Endothelial cell of umbilical vein (primary cell): ENCODE data around the gene TSSC4.

ENCODE experiments used
- FOS ChIP-seq: IDR thresholded peaks from 2 replicates; pipeline ENCODE4 v1.6.1; 2011; ENCODE audit warnings: mild to moderate bottlenecking, low read length, moderate library complexity, borderline replicate concordance; ENCODE audit not compliant: insufficient read depth
- MYC ChIP-seq: IDR thresholded peaks from one replicate; pipeline ENCODE4 v1.6.1; 2011; ENCODE audit warnings: mild to moderate bottlenecking, low read depth, low read length
- TF ChIP-seq, protein P1 (sequence below), 2 donors: IDR thresholded peaks; 1 replicate in 1 of 2; 2 replicates in 1 of 2; pipeline ENCODE4 v1.5.1; 2011; ENCODE audit warnings: low read length in 2 of 2, mild to moderate bottlenecking in 2 of 2, moderate library complexity in 2 of 2, control low read depth in 1 of 2, inconsistent platforms in 1 of 2, low read depth in 1 of 2; ENCODE audit not compliant: insufficient read depth in 1 of 2; ENCODE audit errors: extremely low read depth in 1 of 2

DNA sequence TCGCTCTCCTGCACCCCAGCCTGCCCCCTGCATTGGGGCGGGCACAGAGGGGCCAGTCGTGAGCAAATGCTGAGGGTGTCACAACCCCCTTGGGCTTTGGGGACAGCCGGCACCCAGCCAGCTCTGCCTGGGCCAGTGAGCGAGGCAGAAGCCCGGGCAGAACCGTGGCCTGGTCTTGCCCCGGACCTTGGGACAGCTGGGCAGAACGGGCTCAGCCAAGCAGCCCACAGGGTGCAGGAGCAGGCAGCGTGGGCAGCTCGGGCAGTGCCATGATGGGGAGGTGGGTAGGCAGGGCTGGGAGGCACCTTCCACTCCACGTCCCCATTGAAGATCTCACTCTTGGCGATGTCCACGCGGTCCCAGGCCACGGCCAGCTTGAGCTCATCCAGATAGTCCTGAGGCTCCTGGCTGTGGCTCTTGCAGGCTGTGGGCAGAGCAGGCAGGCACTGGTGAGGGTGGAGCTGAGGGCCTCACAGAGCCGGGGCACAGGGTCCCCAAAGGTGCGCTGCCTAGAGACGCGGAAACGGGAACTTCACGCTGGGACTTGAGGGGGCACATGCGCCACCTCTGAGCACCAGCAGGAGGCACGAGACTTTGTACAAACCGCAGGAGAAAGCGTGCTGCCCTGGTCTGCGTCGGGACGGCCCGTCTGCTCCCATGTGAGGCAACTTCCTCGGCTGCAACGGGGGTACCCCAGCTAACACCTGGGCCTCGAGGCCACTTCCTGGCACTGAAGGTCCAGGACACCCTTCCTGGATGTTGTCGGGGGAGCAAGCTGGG lies 15.2 kb downstream of the TSSC4 start:
- no peak for TF ChIP-seq MYC
- TF ChIP-seq FOS, result no peak
- TF ChIP-seq, protein P1, sequence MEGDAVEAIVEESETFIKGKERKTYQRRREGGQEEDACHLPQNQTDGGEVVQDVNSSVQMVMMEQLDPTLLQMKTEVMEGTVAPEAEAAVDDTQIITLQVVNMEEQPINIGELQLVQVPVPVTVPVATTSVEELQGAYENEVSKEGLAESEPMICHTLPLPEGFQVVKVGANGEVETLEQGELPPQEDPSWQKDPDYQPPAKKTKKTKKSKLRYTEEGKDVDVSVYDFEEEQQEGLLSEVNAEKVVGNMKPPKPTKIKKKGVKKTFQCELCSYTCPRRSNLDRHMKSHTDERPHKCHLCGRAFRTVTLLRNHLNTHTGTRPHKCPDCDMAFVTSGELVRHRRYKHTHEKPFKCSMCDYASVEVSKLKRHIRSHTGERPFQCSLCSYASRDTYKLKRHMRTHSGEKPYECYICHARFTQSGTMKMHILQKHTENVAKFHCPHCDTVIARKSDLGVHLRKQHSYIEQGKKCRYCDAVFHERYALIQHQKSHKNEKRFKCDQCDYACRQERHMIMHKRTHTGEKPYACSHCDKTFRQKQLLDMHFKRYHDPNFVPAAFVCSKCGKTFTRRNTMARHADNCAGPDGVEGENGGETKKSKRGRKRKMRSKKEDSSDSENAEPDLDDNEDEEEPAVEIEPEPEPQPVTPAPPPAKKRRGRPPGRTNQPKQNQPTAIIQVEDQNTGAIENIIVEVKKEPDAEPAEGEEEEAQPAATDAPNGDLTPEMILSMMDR (IDR thresholded peaks at IDR 0.05; ENCODE audit: extremely low read depth in 1 of 2, insufficient read depth in 1 of 2, low read depth in 1 of 2, low read length in 2 of 2), result no peak
